ENCODE data around the gene VPS26A. TPM values are rescaled to one million over a fixed set of nuclear protein-coding genes. Genes with fewer than 3 reads are reported as not detected.

VPS26A gene
- total and polyA plus RNA-seq, 2 experiments from 2014 or later: 29.0 to 41.6 TPM

DNA sequence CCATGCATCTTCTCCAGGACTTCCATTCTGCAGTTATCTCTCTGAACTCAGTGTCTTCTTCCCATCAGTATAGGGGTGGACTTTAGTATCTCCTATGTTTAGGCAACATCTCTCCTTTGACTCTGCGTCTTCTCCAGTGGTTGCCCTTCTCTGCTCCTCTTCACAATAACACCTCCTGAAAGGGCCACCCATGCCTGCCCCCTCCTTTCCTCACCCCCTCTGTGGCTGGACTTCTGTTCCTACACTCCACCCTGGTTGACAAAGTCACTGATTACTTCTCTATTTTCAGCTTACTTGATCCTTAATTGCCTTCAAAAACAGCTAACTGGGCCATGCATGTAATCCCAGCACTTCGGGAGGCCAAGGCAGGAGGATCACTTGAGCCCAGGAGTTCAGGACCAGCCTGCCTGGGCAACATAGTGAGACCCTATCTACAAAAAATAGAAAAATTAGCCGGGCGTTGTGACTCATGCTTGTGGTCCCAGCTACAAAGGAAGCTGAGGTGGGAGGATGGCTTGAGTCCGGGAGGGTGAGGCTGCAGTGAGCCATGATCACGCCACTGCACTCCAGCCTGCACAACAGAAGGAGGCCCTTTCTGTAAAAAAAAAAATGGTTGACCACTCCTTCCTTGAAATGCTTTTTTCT is 22.4 kb upstream of the VPS26A start:
- ATAC-seq: no peak
- H3K9me3 Mint-ChIP-seq: no peaks in the 10 kb centered on the region
- no peaks in the 10 kb centered on the region for H4K20me1 ChIP-seq (replicated peaks; ENCODE audit: insufficient read depth)
- no peak overlapping the region for H3K27ac ChIP-seq (ENCODE audit: low read depth)
- H3K4me1 ChIP-seq (ENCODE audit: insufficient read depth): no peaks in the 10 kb centered on the region
- H3K27me3 Mint-ChIP-seq (ENCODE audit: insufficient read depth, low read depth, poor library complexity): peaks cover 4% of the 10 kb centered on the region
- no peaks in the 10 kb centered on the region for H3K27me3 ChIP-seq (ENCODE audit: insufficient read depth)
- no peaks in the 10 kb centered on the region for H3K79me2 ChIP-seq (replicated peaks; ENCODE audit: insufficient read depth)
- TF ChIP-seq, protein P1, sequence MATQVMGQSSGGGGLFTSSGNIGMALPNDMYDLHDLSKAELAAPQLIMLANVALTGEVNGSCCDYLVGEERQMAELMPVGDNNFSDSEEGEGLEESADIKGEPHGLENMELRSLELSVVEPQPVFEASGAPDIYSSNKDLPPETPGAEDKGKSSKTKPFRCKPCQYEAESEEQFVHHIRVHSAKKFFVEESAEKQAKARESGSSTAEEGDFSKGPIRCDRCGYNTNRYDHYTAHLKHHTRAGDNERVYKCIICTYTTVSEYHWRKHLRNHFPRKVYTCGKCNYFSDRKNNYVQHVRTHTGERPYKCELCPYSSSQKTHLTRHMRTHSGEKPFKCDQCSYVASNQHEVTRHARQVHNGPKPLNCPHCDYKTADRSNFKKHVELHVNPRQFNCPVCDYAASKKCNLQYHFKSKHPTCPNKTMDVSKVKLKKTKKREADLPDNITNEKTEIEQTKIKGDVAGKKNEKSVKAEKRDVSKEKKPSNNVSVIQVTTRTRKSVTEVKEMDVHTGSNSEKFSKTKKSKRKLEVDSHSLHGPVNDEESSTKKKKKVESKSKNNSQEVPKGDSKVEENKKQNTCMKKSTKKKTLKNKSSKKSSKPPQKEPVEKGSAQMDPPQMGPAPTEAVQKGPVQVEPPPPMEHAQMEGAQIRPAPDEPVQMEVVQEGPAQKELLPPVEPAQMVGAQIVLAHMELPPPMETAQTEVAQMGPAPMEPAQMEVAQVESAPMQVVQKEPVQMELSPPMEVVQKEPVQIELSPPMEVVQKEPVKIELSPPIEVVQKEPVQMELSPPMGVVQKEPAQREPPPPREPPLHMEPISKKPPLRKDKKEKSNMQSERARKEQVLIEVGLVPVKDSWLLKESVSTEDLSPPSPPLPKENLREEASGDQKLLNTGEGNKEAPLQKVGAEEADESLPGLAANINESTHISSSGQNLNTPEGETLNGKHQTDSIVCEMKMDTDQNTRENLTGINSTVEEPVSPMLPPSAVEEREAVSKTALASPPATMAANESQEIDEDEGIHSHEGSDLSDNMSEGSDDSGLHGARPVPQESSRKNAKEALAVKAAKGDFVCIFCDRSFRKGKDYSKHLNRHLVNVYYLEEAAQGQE (IDR thresholded peaks at IDR 0.05; ENCODE audit: unreplicated experiment): no peak
- TF ChIP-seq, protein P2, sequence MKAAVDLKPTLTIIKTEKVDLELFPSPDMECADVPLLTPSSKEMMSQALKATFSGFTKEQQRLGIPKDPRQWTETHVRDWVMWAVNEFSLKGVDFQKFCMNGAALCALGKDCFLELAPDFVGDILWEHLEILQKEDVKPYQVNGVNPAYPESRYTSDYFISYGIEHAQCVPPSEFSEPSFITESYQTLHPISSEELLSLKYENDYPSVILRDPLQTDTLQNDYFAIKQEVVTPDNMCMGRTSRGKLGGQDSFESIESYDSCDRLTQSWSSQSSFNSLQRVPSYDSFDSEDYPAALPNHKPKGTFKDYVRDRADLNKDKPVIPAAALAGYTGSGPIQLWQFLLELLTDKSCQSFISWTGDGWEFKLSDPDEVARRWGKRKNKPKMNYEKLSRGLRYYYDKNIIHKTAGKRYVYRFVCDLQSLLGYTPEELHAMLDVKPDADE (IDR thresholded peaks at IDR 0.05): no peak
- TF ChIP-seq EZH2phosphoT487 (IDR thresholded peaks at IDR 0.05; ENCODE audit: unreplicated experiment): no peak
- TF ChIP-seq, protein P3, sequence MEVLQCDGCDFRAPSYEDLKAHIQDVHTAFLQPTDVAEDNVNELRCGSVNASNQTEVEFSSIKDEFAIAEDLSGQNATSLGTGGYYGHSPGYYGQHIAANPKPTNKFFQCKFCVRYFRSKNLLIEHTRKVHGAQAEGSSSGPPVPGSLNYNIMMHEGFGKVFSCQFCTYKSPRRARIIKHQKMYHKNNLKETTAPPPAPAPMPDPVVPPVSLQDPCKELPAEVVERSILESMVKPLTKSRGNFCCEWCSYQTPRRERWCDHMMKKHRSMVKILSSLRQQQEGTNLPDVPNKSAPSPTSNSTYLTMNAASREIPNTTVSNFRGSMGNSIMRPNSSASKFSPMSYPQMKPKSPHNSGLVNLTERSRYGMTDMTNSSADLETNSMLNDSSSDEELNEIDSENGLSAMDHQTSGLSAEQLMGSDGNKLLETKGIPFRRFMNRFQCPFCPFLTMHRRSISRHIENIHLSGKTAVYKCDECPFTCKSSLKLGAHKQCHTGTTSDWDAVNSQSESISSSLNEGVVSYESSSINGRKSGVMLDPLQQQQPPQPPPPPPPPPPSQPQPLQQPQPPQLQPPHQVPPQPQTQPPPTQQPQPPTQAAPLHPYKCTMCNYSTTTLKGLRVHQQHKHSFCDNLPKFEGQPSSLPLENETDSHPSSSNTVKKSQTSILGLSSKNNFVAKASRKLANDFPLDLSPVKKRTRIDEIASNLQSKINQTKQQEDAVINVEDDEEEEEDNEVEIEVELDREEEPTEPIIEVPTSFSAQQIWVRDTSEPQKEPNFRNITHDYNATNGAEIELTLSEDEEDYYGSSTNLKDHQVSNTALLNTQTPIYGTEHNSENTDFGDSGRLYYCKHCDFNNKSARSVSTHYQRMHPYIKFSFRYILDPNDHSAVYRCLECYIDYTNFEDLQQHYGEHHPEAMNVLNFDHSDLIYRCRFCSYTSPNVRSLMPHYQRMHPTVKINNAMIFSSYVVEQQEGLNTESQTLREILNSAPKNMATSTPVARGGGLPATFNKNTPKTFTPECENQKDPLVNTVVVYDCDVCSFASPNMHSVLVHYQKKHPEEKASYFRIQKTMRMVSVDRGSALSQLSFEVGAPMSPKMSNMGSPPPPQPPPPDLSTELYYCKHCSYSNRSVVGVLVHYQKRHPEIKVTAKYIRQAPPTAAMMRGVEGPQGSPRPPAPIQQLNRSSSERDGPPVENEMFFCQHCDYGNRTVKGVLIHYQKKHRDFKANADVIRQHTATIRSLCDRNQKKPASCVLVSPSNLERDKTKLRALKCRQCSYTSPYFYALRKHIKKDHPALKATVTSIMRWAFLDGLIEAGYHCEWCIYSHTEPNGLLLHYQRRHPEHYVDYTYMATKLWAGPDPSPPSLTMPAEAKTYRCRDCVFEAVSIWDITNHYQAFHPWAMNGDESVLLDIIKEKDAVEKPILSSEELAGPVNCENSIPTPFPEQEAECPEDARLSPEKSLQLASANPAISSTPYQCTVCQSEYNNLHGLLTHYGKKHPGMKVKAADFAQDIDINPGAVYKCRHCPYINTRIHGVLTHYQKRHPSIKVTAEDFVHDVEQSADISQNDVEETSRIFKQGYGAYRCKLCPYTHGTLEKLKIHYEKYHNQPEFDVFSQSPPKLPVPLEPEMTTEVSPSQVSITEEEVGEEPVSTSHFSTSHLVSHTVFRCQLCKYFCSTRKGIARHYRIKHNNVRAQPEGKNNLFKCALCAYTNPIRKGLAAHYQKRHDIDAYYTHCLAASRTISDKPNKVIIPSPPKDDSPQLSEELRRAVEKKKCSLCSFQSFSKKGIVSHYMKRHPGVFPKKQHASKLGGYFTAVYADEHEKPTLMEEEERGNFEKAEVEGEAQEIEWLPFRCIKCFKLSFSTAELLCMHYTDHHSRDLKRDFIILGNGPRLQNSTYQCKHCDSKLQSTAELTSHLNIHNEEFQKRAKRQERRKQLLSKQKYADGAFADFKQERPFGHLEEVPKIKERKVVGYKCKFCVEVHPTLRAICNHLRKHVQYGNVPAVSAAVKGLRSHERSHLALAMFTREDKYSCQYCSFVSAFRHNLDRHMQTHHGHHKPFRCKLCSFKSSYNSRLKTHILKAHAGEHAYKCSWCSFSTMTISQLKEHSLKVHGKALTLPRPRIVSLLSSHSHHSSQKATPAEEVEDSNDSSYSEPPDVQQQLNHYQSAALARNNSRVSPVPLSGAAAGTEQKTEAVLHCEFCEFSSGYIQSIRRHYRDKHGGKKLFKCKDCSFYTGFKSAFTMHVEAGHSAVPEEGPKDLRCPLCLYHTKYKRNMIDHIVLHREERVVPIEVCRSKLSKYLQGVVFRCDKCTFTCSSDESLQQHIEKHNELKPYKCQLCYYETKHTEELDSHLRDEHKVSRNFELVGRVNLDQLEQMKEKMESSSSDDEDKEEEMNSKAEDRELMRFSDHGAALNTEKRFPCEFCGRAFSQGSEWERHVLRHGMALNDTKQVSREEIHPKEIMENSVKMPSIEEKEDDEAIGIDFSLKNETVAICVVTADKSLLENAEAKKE (CRISPR knock-in tag; IDR thresholded peaks at IDR 0.05): no peak
- no peak for TF ChIP-seq EZH2 (IDR thresholded peaks at IDR 0.05; ENCODE audit: low read depth, unreplicated experiment)
- TF ChIP-seq STAT1 (IDR thresholded peaks at IDR 0.05; ENCODE audit: unreplicated experiment): no peak
- no peak for TF ChIP-seq POLR2AphosphoS5 (IDR thresholded peaks at IDR 0.05; ENCODE audit: low read depth)
- TF ChIP-seq ZNF114 (CRISPR knock-in tag; IDR thresholded peaks at IDR 0.05): no peak
- no peak overlapping the region for H3K27ac Mint-ChIP-seq
- no peaks in the 10 kb centered on the region for H3K36me3 ChIP-seq (ENCODE audit: insufficient read depth)
- H3K4me2 ChIP-seq: no peak overlapping the region
- no peak for DNase-seq (ENCODE audit: low spot score)
- H3K4me3 Mint-ChIP-seq: no peak overlapping the region
- H3F3A ChIP-seq (replicated peaks; ENCODE audit: low read depth): no peaks in the 10 kb centered on the region
- H3K36me3 Mint-ChIP-seq (ENCODE audit: low read depth): no peaks in the 10 kb centered on the region
- H2AFZ ChIP-seq: no peak overlapping the region
- H3K9me2 ChIP-seq (ENCODE audit: insufficient read depth): no peaks in the 10 kb centered on the region
- no peak overlapping the region for H3K4me3 ChIP-seq
- H3K4me1 Mint-ChIP-seq: peaks cover 8% of the 10 kb centered on the region

Data from GM23338 (cell line).